Stimulated activated CD8-positive, alpha-beta memory T cell treated with anti-CD3 and anti-CD28 coated beads, Interleukin-7, amount 100 ng/mL, for 48 hours (primary cell): ENCODE measurements around the gene TMEM9B.
"Not testable (repeated sequence)": the region's sequence is repeated elsewhere in the genome, so short reads cannot be mapped to it uniquely, and the experiment has no call there.

ENCODE experiments used
- DNase-seq, 2 donors: peaks; one replicate each; pipeline ENCODE4 v3.0.0-alpha.2; 2020; ENCODE audit warnings: low read depth in 1 of 2; ENCODE audit errors: extremely low read depth in 1 of 2

The TMEM9B gene

GRCh38 chr11:8979365-8979764 lies 15.1 kb upstream of the TMEM9B start:
- not testable (repeated sequence) for DNase-seq

GRCh38 chr11:8973121-8973520 lies 8.9 kb upstream of the TMEM9B start:
- no peak for DNase-seq

- no peak for DNase-seq
These were observed 7.7 kb upstream of the TMEM9B start for GRCh38 chr11:8971924-8972316.

- DNase-seq = no peak
These were observed 7.1 kb upstream of the TMEM9B start for GRCh38 chr11:8971196-8971923.

- no peak for DNase-seq
These were observed 2.9 kb upstream of the TMEM9B start for GRCh38 chr11:8967184-8967583.

GRCh38 chr11:8963569-8964323 lies 496 bp downstream of the TMEM9B start:
- DNase-seq = peak; percentile 52 to 68

- no peak for DNase-seq
These were observed 1.4 kb downstream of the TMEM9B start for GRCh38 chr11:8962841-8963240.

- no peak for DNase-seq
These were observed 2.8 kb downstream of the TMEM9B start for GRCh38 chr11:8961401-8961800.

- no peak for DNase-seq
These were observed 4.6 kb downstream of the TMEM9B start for GRCh38 chr11:8959546-8960166.

GRCh38 chr11:8956860-8957259 lies 7.4 kb downstream of the TMEM9B start:
- no peak for DNase-seq

GRCh38 chr11:8948886-8949285 lies 15.4 kb downstream of the TMEM9B start:
- no peak for DNase-seq

GRCh38 chr11:8947230-8947943 lies 16.9 kb downstream of the TMEM9B start:
- DNase-seq = no peak

- DNase-seq = no peak
These were observed 21.6 kb downstream of the TMEM9B start, which contains the start of gene ASCL3 for GRCh38 chr11:8942518-8943066. ASCL3 (minus strand) TSS chr11:8943016; CDS start chr11:8938161, 4,855 bp downstream.

- no peak for DNase-seq
These were observed 22.7 kb downstream of the TMEM9B start for GRCh38 chr11:8941341-8942103.

- no peak for DNase-seq
These were observed 26.6 kb downstream of the TMEM9B start for GRCh38 chr11:8937659-8938058.

- DNase-seq = no peak
These were observed 27.1 kb downstream of the TMEM9B start for GRCh38 chr11:8937159-8937558.

- DNase-seq = not testable (repeated sequence)
These were observed 28.5 kb downstream of the TMEM9B start for GRCh38 chr11:8935789-8936188.

GRCh38 chr11:8934742-8935488 lies 29.3 kb downstream of the TMEM9B start:
- DNase-seq = no peak

GRCh38 chr11:8933931-8934330 lies 30.3 kb downstream of the TMEM9B start:
- no peak for DNase-seq
